Mesothelial cell of epicardium (in vitro differentiated cells): ENCODE measurements around the gene SAT1. TPM values are rescaled to one million over a fixed set of nuclear protein-coding genes. Genes with fewer than 3 reads are reported as not detected.

ENCODE experiments used
- DNase-seq, 2 experiments: peaks; one replicate each; pipeline ENCODE4 v3.0.0; 2021; ENCODE audit warnings: low spot score in 2 of 2; ENCODE audit not compliant: unreplicated experiment in 2 of 2
- H3K27ac Mint-ChIP-seq: 2 replicates; pipeline ENCODE4 v1.8.0; 2021; ENCODE audit warnings: mixed read lengths
- H3K27me3 Mint-ChIP-seq: 2 replicates; pipeline ENCODE4 v1.8.0; 2021; ENCODE audit warnings: low read depth, mixed read lengths
- H3K36me3 Mint-ChIP-seq: 2 replicates; pipeline ENCODE4 v1.8.0; 2021; ENCODE audit warnings: mixed read lengths
- H3K4me1 Mint-ChIP-seq: 2 replicates; pipeline ENCODE4 v1.8.0; 2021; ENCODE audit warnings: mixed read lengths
- H3K4me3 Mint-ChIP-seq: 2 replicates; pipeline ENCODE4 v1.8.0; 2021; ENCODE audit warnings: mild to moderate bottlenecking, moderate library complexity, mixed read lengths
- H3K9me3 Mint-ChIP-seq: 2 replicates; pipeline ENCODE4 v1.8.0; 2021; ENCODE audit warnings: mixed read lengths
- total RNA-seq: library from RNA; stranded (reverse); gene quantifications from 3 replicates; pipeline ENCODE4 v1.2.1, GENCODE V29; 2021
- TF ChIP-seq, protein P1 (sequence below): fragments of 200-600 bp; sonication (generic); IDR thresholded peaks from one replicate; pipeline ENCODE4 v1.5.0; 2021; ENCODE audit warnings: antibody characterized with exemption; ENCODE audit not compliant: unreplicated experiment

SAT1 gene
- total RNA-seq, 1 donor from 2014 or later, result 236 TPM

DNA sequence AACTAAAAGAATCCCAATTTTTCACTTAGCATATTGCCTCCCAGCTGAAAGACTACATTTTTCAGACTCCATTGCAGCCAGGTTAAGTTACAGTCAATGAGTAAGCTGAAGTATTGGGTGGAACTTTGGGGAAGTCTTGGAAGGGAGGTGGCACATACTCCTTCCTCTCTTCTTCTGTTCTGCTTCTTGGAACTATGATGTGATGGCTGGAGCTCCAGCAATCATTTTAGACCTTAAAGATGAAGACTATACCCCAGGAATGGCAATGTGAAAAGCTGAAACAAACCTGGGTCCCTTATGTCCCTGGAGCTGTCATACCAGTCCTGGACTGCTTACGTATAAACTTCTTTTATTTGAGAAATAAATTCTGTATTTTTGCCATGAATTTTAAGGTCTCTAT, 30.8 kb downstream of the SAT1 start:
- no peaks in the 10 kb centered on the region for H3K36me3 Mint-ChIP-seq
- no peak overlapping the region for H3K4me3 Mint-ChIP-seq
- H3K27ac Mint-ChIP-seq, result no peak overlapping the region
- no peaks in the 10 kb centered on the region for H3K27me3 Mint-ChIP-seq
- H3K4me1 Mint-ChIP-seq, result peaks cover 10% of the 10 kb centered on the region
- no peak for DNase-seq
- TF ChIP-seq, protein P1, sequence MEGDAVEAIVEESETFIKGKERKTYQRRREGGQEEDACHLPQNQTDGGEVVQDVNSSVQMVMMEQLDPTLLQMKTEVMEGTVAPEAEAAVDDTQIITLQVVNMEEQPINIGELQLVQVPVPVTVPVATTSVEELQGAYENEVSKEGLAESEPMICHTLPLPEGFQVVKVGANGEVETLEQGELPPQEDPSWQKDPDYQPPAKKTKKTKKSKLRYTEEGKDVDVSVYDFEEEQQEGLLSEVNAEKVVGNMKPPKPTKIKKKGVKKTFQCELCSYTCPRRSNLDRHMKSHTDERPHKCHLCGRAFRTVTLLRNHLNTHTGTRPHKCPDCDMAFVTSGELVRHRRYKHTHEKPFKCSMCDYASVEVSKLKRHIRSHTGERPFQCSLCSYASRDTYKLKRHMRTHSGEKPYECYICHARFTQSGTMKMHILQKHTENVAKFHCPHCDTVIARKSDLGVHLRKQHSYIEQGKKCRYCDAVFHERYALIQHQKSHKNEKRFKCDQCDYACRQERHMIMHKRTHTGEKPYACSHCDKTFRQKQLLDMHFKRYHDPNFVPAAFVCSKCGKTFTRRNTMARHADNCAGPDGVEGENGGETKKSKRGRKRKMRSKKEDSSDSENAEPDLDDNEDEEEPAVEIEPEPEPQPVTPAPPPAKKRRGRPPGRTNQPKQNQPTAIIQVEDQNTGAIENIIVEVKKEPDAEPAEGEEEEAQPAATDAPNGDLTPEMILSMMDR, result no peak
- H3K9me3 Mint-ChIP-seq, result no peaks in the 10 kb centered on the region

DNA sequence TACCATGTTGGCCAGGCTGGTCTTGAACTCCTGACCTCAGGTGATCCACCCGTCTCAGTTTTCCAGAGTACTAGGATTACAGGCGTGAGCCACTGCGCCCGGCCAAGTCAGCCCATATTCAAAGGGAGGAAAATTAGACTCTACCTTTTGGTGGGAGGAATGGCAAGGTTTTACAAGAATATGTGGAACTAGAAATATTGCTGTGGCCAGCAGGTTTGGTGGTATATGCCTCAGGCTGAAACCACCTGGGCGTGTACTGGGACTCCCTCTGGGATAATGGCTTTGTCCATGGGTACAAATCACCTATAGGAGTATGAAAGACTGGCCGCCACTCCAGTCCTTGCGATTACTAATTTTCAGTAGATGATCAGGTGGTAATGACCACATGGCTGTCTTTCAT, 32.4 kb downstream of the SAT1 start:
- H3K4me1 Mint-ChIP-seq, result peaks cover 10% of the 10 kb centered on the region
- H3K4me3 Mint-ChIP-seq, result no peak overlapping the region
- H3K36me3 Mint-ChIP-seq, result no peaks in the 10 kb centered on the region
- H3K9me3 Mint-ChIP-seq, result no peaks in the 10 kb centered on the region
- H3K27me3 Mint-ChIP-seq, result no peaks in the 10 kb centered on the region
- TF ChIP-seq, protein P1, result no peak
- H3K27ac Mint-ChIP-seq, result no peak overlapping the region
- no peak for DNase-seq

DNA sequence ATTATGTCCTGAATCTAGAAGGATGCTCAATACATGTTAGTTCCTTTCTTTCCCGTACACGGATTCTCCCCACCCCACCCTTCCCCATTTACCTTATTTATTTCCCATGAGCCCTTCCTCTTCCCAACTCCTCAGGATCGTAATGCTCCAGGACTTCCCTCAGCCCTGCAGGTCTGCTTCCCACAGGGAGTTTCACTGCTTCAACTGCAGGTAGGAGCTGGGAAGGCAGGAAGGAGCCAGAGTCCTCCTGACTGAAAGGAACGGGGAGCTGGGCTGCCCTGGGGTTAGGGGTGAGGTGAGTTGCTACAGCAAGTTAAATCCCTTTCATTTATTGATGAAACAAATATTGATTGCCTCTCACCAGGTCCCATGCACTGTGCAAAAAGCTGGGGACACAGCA, 33.2 kb downstream of the SAT1 start:
- Mint-ChIP-seq H3K4me1 (peaks cover 5% of the 10 kb centered on the region), H3K27me3 (no peaks in the 10 kb centered on the region), H3K9me3 (no peaks in the 10 kb centered on the region), H3K27ac (no peak overlapping the region), H3K4me3 (no peak overlapping the region), H3K36me3 (no peaks in the 10 kb centered on the region)
- no peak for DNase-seq
- TF ChIP-seq, protein P1, result no peak

DNA sequence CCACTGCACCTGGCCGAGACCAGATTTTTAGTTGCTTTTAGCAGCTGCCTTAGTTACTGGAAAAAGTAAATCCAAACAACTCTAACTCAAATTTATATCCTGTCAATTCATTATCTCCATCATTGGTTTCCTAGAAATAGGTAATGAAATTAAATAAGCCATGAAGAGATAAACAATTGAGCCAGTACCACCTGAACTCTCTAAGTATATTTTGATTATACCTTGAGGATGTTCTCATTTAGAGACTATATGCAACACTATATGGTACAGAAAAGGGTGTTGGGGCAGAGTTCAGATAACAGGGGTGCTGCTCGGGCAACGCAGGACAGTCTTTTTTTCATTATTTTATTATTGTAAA, 35.0 kb downstream of the SAT1 start:
- TF ChIP-seq, protein P1, result no peak
- H3K4me1 Mint-ChIP-seq, result peaks cover 5% of the 10 kb centered on the region
- H3K27me3 Mint-ChIP-seq, result no peaks in the 10 kb centered on the region
- H3K36me3 Mint-ChIP-seq, result no peaks in the 10 kb centered on the region
- no peak overlapping the region for H3K27ac Mint-ChIP-seq
- H3K4me3 Mint-ChIP-seq, result no peak overlapping the region
- no peaks in the 10 kb centered on the region for H3K9me3 Mint-ChIP-seq
- no peak for DNase-seq

DNA sequence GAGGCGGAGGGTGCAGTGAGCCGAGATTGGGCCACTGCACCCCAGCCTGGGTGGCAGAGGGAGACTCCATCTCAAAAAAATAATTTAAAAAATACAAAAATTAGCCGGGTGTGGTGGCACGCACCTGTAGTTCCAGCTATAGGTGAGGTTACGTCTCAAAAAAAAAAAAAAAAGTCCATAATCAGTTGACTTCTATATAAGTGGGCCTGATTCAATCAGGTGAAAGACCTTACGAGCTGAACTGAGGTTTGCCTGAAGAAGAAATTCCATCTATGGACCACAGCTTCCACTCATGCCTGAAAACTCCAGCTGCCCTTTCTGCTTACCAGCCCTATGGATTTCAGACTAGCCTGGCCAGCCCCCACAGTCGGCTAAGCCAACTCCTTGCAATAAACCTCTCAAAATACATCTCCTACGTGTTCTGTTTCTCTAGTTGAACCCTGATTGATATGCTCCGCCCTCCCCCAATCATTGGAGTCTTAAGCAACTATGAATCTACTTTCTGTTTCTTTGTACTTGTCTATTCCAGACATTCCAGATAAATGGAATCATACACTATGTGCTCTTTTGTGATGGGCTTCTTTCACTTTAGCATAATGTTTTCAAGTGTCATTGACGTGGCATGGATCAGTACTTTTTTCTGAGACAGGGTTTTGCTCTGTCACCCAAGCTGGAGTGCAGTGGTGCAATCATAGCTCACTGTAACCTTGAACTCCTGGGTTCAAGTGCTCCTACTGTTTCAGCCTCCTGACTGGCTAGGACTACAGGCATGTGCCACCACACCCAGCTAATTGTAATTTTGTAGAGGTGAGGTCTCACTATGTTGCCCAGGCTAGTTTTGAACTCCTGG, 36.6 kb downstream of the SAT1 start:
- TF ChIP-seq, protein P1, result no peak
- Mint-ChIP-seq H3K4me3 (no peak overlapping the region), H3K4me1 (peaks cover 5% of the 10 kb centered on the region), H3K27me3 (no peaks in the 10 kb centered on the region), H3K27ac (no peak overlapping the region), H3K36me3 (no peaks in the 10 kb centered on the region), H3K9me3 (no peaks in the 10 kb centered on the region)
- no peak for DNase-seq
